ENCODE measurements around the gene EEF1A2.

The EEF1A2 gene

GRCh38 chr20:63459070-63459380 is 39.9 kb downstream of the EEF1A2 start:
- in situ Hi-C loops (cut with HindIII; ENCODE audit: low sequenced_read_pairs): no loop called here
- no peak overlapping the region for H3K4me3 ChIP-seq (ENCODE audit: low read depth, low read length)
- DNase-seq (ENCODE audit: low read depth, low spot score): no peak
- no peak for TF ChIP-seq CTCF (IDR thresholded peaks at IDR 0.05; ENCODE audit: low read depth, low read length)

GRCh38 chr20:63458170-63459069 is 40.5 kb downstream of the EEF1A2 start:
- TF ChIP-seq CTCF (IDR thresholded peaks at IDR 0.05; ENCODE audit: low read depth, low read length): no peak
- H3K4me3 ChIP-seq (ENCODE audit: low read depth, low read length): no peak overlapping the region
- no peak for DNase-seq (ENCODE audit: low read depth, low spot score)
- in situ Hi-C loops (cut with HindIII; ENCODE audit: low sequenced_read_pairs): no loop called here

GRCh38 chr20:63457737-63458136 is 41.1 kb downstream of the EEF1A2 start:
- H3K4me3 ChIP-seq (ENCODE audit: low read depth, low read length): no peak overlapping the region
- TF ChIP-seq CTCF (IDR thresholded peaks at IDR 0.05; ENCODE audit: low read depth, low read length): no peak
- in situ Hi-C loops (cut with HindIII; ENCODE audit: low sequenced_read_pairs): no loop called here
- DNase-seq (ENCODE audit: low read depth, low spot score): no peak

GRCh38 chr20:63456429-63457284 is 42.2 kb downstream of the EEF1A2 start:
- TF ChIP-seq CTCF (IDR thresholded peaks at IDR 0.05; ENCODE audit: low read depth, low read length): no peak
- in situ Hi-C loops (cut with HindIII; ENCODE audit: low sequenced_read_pairs): no loop called here
- no peak overlapping the region for H3K4me3 ChIP-seq (ENCODE audit: low read depth, low read length)
- DNase-seq (ENCODE audit: low read depth, low spot score): no peak

GRCh38 chr20:63455568-63455859 is 43.4 kb downstream of the EEF1A2 start:
- no peak for DNase-seq (ENCODE audit: low read depth, low spot score)
- TF ChIP-seq CTCF (IDR thresholded peaks at IDR 0.05; ENCODE audit: low read depth, low read length): no peak
- in situ Hi-C loops (cut with HindIII; ENCODE audit: low sequenced_read_pairs): no loop called here
- H3K4me3 ChIP-seq (ENCODE audit: low read depth, low read length): no peak overlapping the region

- DNase-seq (ENCODE audit: low read depth, low spot score): no peak
- no peak for TF ChIP-seq CTCF (IDR thresholded peaks at IDR 0.05; ENCODE audit: low read depth, low read length)
- H3K4me3 ChIP-seq (ENCODE audit: low read depth, low read length): no peak overlapping the region
- in situ Hi-C loops (cut with HindIII; ENCODE audit: low sequenced_read_pairs): no loop called here
Measured at GRCh38 chr20:63454731-63455567, 43.9 kb downstream of the EEF1A2 start.
